ENCODE data around the gene CDKN2C. TPM values are rescaled to one million over a fixed set of nuclear protein-coding genes. Genes with fewer than 3 reads are reported as not detected.

CDKN2C gene
- total RNA-seq, 1 experiment from 2014 or later = not detected

- TF ChIP-seq CREM (CRISPR knock-in tag; IDR thresholded peaks at IDR 0.05) (peak; percentile 97), USF1 (CRISPR knock-in tag; IDR thresholded peaks at IDR 0.05) (peak; percentile 100), FOXK1 (CRISPR knock-in tag; IDR thresholded peaks at IDR 0.05) (peak; percentile 96), ZNF138 (CRISPR knock-in tag; conservative IDR thresholded peaks at IDR 0.05) (no peak), SMAD4 (CRISPR knock-in tag; IDR thresholded peaks at IDR 0.05) (no peak), JUN (CRISPR knock-in tag; IDR thresholded peaks at IDR 0.05) (no peak), SOX15 (CRISPR knock-in tag; IDR thresholded peaks at IDR 0.05) (no peak), PRDM15 (CRISPR knock-in tag; IDR thresholded peaks at IDR 0.05) (peak; percentile 77), ZBTB21 (CRISPR knock-in tag; IDR thresholded peaks at IDR 0.05; ENCODE audit: borderline replicate concordance) (no peak), SP1 (CRISPR knock-in tag; conservative IDR thresholded peaks at IDR 0.05) (peak; percentile 92), RELA (CRISPR knock-in tag; IDR thresholded peaks at IDR 0.05; ENCODE audit: borderline replicate concordance) (no peak), PRRX2 (CRISPR knock-in tag; IDR thresholded peaks at IDR 0.05) (no peak), NR1H2 (CRISPR knock-in tag; IDR thresholded peaks at IDR 0.05) (no peak), USF2 (CRISPR knock-in tag; IDR thresholded peaks at IDR 0.05) (peak; percentile 100), ZNF232 (CRISPR knock-in tag; IDR thresholded peaks at IDR 0.05) (no peak; the same call in 1 of the 2 replicates), ZNF281 (CRISPR knock-in tag; IDR thresholded peaks at IDR 0.05) (no peak), E2F5 (CRISPR knock-in tag; IDR thresholded peaks at IDR 0.05) (peak; percentile 82)
- TF ChIP-seq, protein P1, sequence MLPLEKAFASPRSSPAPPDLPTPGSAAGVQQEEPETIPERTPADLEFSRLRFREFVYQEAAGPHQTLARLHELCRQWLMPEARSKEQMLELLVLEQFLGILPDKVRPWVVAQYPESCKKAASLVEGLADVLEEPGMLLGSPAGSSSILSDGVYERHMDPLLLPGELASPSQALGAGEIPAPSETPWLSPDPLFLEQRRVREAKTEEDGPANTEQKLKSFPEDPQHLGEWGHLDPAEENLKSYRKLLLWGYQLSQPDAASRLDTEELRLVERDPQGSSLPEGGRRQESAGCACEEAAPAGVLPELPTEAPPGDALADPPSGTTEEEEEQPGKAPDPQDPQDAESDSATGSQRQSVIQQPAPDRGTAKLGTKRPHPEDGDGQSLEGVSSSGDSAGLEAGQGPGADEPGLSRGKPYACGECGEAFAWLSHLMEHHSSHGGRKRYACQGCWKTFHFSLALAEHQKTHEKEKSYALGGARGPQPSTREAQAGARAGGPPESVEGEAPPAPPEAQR (CRISPR knock-in tag; IDR thresholded peaks at IDR 0.05) = no peak
- TF ChIP-seq, protein P2, sequence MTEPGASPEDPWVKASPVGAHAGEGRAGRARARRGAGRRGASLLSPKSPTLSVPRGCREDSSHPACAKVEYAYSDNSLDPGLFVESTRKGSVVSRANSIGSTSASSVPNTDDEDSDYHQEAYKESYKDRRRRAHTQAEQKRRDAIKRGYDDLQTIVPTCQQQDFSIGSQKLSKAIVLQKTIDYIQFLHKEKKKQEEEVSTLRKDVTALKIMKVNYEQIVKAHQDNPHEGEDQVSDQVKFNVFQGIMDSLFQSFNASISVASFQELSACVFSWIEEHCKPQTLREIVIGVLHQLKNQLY (CRISPR knock-in tag; IDR thresholded peaks at IDR 0.05) = no peak
- TF ChIP-seq, protein P3, sequence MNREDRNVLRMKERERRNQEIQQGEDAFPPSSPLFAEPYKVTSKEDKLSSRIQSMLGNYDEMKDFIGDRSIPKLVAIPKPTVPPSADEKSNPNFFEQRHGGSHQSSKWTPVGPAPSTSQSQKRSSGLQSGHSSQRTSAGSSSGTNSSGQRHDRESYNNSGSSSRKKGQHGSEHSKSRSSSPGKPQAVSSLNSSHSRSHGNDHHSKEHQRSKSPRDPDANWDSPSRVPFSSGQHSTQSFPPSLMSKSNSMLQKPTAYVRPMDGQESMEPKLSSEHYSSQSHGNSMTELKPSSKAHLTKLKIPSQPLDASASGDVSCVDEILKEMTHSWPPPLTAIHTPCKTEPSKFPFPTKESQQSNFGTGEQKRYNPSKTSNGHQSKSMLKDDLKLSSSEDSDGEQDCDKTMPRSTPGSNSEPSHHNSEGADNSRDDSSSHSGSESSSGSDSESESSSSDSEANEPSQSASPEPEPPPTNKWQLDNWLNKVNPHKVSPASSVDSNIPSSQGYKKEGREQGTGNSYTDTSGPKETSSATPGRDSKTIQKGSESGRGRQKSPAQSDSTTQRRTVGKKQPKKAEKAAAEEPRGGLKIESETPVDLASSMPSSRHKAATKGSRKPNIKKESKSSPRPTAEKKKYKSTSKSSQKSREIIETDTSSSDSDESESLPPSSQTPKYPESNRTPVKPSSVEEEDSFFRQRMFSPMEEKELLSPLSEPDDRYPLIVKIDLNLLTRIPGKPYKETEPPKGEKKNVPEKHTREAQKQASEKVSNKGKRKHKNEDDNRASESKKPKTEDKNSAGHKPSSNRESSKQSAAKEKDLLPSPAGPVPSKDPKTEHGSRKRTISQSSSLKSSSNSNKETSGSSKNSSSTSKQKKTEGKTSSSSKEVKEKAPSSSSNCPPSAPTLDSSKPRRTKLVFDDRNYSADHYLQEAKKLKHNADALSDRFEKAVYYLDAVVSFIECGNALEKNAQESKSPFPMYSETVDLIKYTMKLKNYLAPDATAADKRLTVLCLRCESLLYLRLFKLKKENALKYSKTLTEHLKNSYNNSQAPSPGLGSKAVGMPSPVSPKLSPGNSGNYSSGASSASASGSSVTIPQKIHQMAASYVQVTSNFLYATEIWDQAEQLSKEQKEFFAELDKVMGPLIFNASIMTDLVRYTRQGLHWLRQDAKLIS (CRISPR knock-in tag; IDR thresholded peaks at IDR 0.05; ENCODE audit: borderline replicate concordance) = no peak
Measured at GRCh38 chr1:50959913-50960844, 9.9 kb upstream of the CDKN2C start, which contains the start of gene FAF1 (continued).
